ENCODE results near the gene RHCG. TPM values are rescaled to one million over a fixed set of nuclear protein-coding genes. Genes with fewer than 3 reads are reported as not detected.

Gene RHCG
- total and polyA plus RNA-seq, 2 of the 13 experiments (the other 11 are each of a cell fraction or from before 2014, with no cell fraction given): not detected

DNA sequence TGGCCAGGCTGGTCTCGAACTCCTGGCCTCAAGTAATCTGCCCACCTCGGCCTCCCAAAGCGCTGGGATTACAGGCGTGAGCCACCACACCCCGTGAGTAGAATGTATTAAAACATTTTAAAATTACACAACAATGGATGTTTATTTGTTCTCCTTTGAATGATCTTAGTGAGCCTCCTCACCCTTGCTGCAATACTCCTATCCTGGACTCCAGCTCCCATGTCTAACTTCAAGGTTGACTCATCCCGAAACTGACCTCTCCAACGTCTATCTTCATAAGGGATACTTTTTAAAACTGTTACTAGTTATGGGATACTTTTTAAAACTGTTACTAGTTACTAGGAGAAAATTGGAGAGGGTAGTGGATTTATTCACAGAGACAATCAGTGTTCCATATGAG is 17.8 kb upstream of the RHCG start:
- H3K4me3 ChIP-seq (replicated peaks in 1 of 3; ENCODE audit: insufficient read depth in 1 of 3, low read depth in 2 of 3, low read length in 3 of 3): no peak overlapping the region
- CTCF ChIA-PET (ENCODE audit: low intra/inter-chr PET ratio, low total read pairs): no interaction called here
- POLR2A ChIA-PET: no interaction called here
- intact Hi-C loops (cut with micrococcal nuclease; ENCODE audit: unreplicated experiment): no loop called here
- no peaks in the 10 kb centered on the region for H3K79me2 ChIP-seq (ENCODE audit: insufficient read depth, low read length)
- DNase-seq (ENCODE audit: low spot score) (no peak), FAIRE-seq (no peak), ATAC-seq (no peak)
- peaks cover 2 to 7% of the 10 kb centered on the region in 2 experiments; a peak in 3 of 5 replicates for H3K27me3 ChIP-seq (ENCODE audit: control insufficient read depth in 1 of 2, insufficient read depth in 2 of 2, low read length in 2 of 2)
- H3K4me1 ChIP-seq (ENCODE audit: insufficient read depth, low read length): no peaks in the 10 kb centered on the region
- no peak overlapping the region for H3K9ac ChIP-seq (ENCODE audit: insufficient read depth, low read depth, low read length)
- H3K27ac ChIP-seq (ENCODE audit: extremely low read length, insufficient read depth, low read length): no peak overlapping the region
- no peak overlapping the region for H3K4me2 ChIP-seq (ENCODE audit: low read depth, low read length)
- TF ChIP-seq, protein P1, sequence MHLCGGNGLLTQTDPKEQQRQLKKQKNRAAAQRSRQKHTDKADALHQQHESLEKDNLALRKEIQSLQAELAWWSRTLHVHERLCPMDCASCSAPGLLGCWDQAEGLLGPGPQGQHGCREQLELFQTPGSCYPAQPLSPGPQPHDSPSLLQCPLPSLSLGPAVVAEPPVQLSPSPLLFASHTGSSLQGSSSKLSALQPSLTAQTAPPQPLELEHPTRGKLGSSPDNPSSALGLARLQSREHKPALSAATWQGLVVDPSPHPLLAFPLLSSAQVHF (CRISPR knock-in tag; IDR thresholded peaks at IDR 0.05): no peak
- TF ChIP-seq PAWR (CRISPR knock-in tag; IDR thresholded peaks at IDR 0.05; ENCODE audit: borderline replicate concordance): no peak
- no peak for TF ChIP-seq ZNF567 (CRISPR knock-in tag; IDR thresholded peaks at IDR 0.05; ENCODE audit: borderline replicate concordance)
- TF ChIP-seq, protein P2, sequence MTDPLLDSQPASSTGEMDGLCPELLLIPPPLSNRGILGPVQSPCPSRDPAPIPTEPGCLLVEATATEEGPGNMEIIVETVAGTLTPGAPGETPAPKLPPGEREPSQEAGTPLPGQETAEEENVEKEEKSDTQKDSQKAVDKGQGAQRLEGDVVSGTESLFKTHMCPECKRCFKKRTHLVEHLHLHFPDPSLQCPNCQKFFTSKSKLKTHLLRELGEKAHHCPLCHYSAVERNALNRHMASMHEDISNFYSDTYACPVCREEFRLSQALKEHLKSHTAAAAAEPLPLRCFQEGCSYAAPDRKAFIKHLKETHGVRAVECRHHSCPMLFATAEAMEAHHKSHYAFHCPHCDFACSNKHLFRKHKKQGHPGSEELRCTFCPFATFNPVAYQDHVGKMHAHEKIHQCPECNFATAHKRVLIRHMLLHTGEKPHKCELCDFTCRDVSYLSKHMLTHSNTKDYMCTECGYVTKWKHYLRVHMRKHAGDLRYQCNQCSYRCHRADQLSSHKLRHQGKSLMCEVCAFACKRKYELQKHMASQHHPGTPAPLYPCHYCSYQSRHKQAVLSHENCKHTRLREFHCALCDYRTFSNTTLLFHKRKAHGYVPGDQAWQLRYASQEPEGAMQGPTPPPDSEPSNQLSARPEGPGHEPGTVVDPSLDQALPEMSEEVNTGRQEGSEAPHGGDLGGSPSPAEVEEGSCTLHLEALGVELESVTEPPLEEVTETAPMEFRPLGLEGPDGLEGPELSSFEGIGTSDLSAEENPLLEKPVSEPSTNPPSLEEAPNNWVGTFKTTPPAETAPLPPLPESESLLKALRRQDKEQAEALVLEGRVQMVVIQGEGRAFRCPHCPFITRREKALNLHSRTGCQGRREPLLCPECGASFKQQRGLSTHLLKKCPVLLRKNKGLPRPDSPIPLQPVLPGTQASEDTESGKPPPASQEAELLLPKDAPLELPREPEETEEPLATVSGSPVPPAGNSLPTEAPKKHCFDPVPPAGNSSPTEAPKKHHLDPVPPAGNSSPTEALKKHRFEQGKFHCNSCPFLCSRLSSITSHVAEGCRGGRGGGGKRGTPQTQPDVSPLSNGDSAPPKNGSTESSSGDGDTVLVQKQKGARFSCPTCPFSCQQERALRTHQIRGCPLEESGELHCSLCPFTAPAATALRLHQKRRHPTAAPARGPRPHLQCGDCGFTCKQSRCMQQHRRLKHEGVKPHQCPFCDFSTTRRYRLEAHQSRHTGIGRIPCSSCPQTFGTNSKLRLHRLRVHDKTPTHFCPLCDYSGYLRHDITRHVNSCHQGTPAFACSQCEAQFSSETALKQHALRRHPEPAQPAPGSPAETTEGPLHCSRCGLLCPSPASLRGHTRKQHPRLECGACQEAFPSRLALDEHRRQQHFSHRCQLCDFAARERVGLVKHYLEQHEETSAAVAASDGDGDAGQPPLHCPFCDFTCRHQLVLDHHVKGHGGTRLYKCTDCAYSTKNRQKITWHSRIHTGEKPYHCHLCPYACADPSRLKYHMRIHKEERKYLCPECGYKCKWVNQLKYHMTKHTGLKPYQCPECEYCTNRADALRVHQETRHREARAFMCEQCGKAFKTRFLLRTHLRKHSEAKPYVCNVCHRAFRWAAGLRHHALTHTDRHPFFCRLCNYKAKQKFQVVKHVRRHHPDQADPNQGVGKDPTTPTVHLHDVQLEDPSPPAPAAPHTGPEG (CRISPR knock-in tag; IDR thresholded peaks at IDR 0.05): no peak
- TF ChIP-seq, protein P3, sequence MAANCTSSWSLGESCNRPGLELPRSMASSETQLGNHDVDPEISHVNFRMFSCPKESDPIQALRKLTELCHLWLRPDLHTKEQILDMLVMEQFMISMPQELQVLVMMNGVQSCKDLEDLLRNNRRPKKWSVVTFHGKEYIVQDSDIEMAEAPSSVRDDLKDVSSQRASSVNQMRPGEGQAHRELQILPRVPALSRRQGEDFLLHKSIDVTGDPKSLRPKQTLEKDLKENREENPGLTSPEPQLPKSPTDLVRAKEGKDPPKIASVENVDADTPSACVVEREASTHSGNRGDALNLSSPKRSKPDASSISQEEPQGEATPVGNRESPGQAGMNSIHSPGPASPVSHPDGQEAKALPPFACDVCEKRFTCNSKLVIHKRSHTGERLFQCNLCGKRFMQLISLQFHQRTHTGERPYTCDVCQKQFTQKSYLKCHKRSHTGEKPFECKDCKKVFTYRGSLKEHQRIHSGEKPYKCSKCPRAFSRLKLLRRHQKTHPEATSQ (CRISPR knock-in tag; IDR thresholded peaks at IDR 0.05; ENCODE audit: borderline replicate concordance): no peak
- no peak for TF ChIP-seq ZNF543 (CRISPR knock-in tag; IDR thresholded peaks at IDR 0.05)
- TF ChIP-seq ZNF703 (CRISPR knock-in tag; IDR thresholded peaks at IDR 0.05; ENCODE audit: borderline replicate concordance): no peak
- TF ChIP-seq FOXA3 (CRISPR knock-in tag; IDR thresholded peaks at IDR 0.05): no peak
- TF ChIP-seq RFXAP (CRISPR knock-in tag; IDR thresholded peaks at IDR 0.05; ENCODE audit: borderline replicate concordance): no peak
- H2AFZ ChIP-seq (ENCODE audit: low read length): no peak overlapping the region
- no TSS peak for BruUV-seq (replicated peaks)
- WGBS (ENCODE audit: low lambda C conversion rate): 18% methylated on average over 7 of the region's 7 CpGs
- H3K36me3 ChIP-seq (replicated peaks in 1 of 2; ENCODE audit: control insufficient read depth in 1 of 2, insufficient read depth in 2 of 2, low read length in 2 of 2): no peaks in the 10 kb centered on the region
- in situ Hi-C loops (cut with HindIII; ENCODE audit: extremely low pct_ligation_motif_present, low pct_unique_long_range_greater_than_20kb): no loop called here
- H4K20me1 ChIP-seq (ENCODE audit: insufficient read depth, low read length): no peaks in the 10 kb centered on the region
- H3K9me3 ChIP-seq (ENCODE audit: low read length): no peaks in the 10 kb centered on the region
